Astrocyte (in vitro differentiated cells and primary cell): ENCODE data around the gene LSM4. TPM values are rescaled to one million over a fixed set of nuclear protein-coding genes. Genes with fewer than 3 reads are reported as not detected.

Experiments
- DNase-seq: peaks from one replicate; pipeline ENCODE4 v3.0.0-alpha.2; 2010; ENCODE audit warnings: low read depth
- FAIRE-seq: peaks from 2 replicates; lab custom pipeline; 2011; peaks lifted over from hg19 to GRCh38; lab: Jason Lieb, UNC
- H2AFZ ChIP-seq: 2 replicates; pipeline ENCODE4 v1.6.0; 2012; ENCODE audit warnings: low read depth, low read length, inconsistent platforms
- H3K27ac ChIP-seq: 2 replicates; pipeline ENCODE4 v1.5.1; 2011; ENCODE audit warnings: low read depth, low read length, inconsistent platforms
- H3K27me3 ChIP-seq: 2 replicates; pipeline ENCODE4 v1.6.0; 2011; ENCODE audit warnings: low read length, inconsistent platforms; ENCODE audit not compliant: insufficient read depth
- H3K36me3 ChIP-seq: 2 replicates; pipeline ENCODE4 v1.5.1; 2011; ENCODE audit warnings: low read length, inconsistent platforms; ENCODE audit not compliant: insufficient read depth
- H3K4me1 ChIP-seq: 2 replicates; pipeline ENCODE4 v1.5.1; 2011; ENCODE audit warnings: low read length, inconsistent platforms; ENCODE audit not compliant: insufficient read depth
- H3K4me2 ChIP-seq: 2 replicates; pipeline ENCODE4 v1.6.0; 2012; ENCODE audit warnings: low read length, inconsistent platforms
- H3K4me3 ChIP-seq: 2 replicates; pipeline ENCODE4 v1.5.1; 2011; ENCODE audit warnings: low read depth, mild to moderate bottlenecking, low read length, inconsistent platforms; ENCODE audit not compliant: insufficient read depth
- H3K79me2 ChIP-seq: 2 replicates; pipeline ENCODE4 v1.6.0; 2012; ENCODE audit warnings: mild to moderate bottlenecking, low read length, inconsistent platforms; ENCODE audit not compliant: insufficient read depth
- H3K9ac ChIP-seq: 2 replicates; pipeline ENCODE4 v1.6.0; 2012; ENCODE audit warnings: mild to moderate bottlenecking, low read length, inconsistent platforms
- H3K9me3 ChIP-seq: 2 replicates; pipeline ENCODE4 v1.5.1; 2012; ENCODE audit warnings: low read depth, mild to moderate bottlenecking, low read length, inconsistent platforms; ENCODE audit not compliant: insufficient read depth
- H4K20me1 ChIP-seq: 2 replicates; pipeline ENCODE4 v1.6.0; 2012; ENCODE audit warnings: low read length, inconsistent platforms; ENCODE audit not compliant: insufficient read depth
- H3K27ac Mint-ChIP-seq: one replicate; pipeline ENCODE4 v1.8.0; 2021; ENCODE audit warnings: mild to moderate bottlenecking, mixed read lengths; ENCODE audit not compliant: unreplicated experiment
- H3K27me3 Mint-ChIP-seq: one replicate; pipeline ENCODE4 v1.8.0; 2021; ENCODE audit warnings: low read depth, mixed read lengths; ENCODE audit not compliant: unreplicated experiment
- H3K36me3 Mint-ChIP-seq: one replicate; pipeline ENCODE4 v1.8.0; 2021; ENCODE audit warnings: low read depth, mixed read lengths; ENCODE audit not compliant: unreplicated experiment
- H3K4me1 Mint-ChIP-seq: one replicate; pipeline ENCODE4 v1.8.0; 2021; ENCODE audit warnings: low read depth, mixed read lengths; ENCODE audit not compliant: unreplicated experiment
- H3K4me3 Mint-ChIP-seq: one replicate; pipeline ENCODE4 v1.8.0; 2021; ENCODE audit warnings: mild to moderate bottlenecking, moderate library complexity, mixed read lengths; ENCODE audit not compliant: unreplicated experiment
- H3K9me3 Mint-ChIP-seq: one replicate; pipeline ENCODE4 v1.8.0; 2021; ENCODE audit warnings: mild to moderate bottlenecking, mixed read lengths; ENCODE audit not compliant: unreplicated experiment
- EZH2 ChIP-seq: IDR thresholded peaks from 2 replicates; pipeline ENCODE4 v1.6.1; 2012; ENCODE audit warnings: mild to moderate bottlenecking, low read length, inconsistent platforms; ENCODE audit not compliant: insufficient read depth
- total RNA-seq: library from RNA; stranded (reverse); gene quantifications from 2 replicates; pipeline ENCODE4 v1.2.1, GENCODE V29; 2021
- TF ChIP-seq, protein P1 (sequence below): IDR thresholded peaks from 2 replicates; pipeline ENCODE4 v1.5.1; 2011; ENCODE audit warnings: low read depth, mild to moderate bottlenecking, inconsistent platforms, low read length, moderate library complexity; ENCODE audit not compliant: insufficient read depth

LSM4 gene
- total RNA-seq, 1 donor from 2014 or later, result 127 TPM

DNA sequence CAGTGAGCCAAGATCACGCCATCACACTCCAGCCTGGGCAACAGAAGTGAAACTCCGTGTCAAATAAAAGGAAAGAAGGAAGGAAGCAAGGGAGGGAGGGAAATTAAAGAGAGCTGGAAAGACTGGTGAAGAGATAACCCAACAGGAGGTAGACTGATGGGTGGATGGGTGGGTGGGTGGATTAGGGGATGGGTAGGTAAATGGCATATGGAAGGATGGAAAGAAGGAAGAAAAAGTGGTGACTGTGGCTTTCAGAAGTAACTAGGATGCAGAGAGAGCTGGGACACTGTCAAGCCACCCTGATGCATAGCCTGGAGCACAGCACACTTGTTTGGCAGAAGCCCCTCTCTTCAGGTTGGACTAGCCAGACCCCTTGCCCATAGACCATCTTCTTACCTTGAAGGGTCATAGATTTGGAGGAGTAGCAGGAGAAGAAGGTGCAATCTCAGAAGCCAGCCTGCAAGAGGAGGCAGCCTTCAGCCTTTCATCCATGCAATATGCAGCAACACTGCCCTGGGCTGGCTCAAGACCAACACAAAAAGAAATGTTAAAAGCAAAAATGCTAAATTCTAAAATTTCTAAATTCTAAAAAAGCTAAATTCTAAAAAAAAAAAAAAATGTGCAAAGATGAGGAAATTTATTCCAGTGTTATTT lies 53.7 kb downstream of the LSM4 start:
- no peaks in the 10 kb centered on the region for H3K4me1 ChIP-seq
- peak overlapping the region; percentile 7 for H3K27ac Mint-ChIP-seq
- TF ChIP-seq, protein P1, sequence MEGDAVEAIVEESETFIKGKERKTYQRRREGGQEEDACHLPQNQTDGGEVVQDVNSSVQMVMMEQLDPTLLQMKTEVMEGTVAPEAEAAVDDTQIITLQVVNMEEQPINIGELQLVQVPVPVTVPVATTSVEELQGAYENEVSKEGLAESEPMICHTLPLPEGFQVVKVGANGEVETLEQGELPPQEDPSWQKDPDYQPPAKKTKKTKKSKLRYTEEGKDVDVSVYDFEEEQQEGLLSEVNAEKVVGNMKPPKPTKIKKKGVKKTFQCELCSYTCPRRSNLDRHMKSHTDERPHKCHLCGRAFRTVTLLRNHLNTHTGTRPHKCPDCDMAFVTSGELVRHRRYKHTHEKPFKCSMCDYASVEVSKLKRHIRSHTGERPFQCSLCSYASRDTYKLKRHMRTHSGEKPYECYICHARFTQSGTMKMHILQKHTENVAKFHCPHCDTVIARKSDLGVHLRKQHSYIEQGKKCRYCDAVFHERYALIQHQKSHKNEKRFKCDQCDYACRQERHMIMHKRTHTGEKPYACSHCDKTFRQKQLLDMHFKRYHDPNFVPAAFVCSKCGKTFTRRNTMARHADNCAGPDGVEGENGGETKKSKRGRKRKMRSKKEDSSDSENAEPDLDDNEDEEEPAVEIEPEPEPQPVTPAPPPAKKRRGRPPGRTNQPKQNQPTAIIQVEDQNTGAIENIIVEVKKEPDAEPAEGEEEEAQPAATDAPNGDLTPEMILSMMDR, result no peak
- no peak for TF ChIP-seq EZH2
- H3K9me3 Mint-ChIP-seq, result peaks cover 3% of the 10 kb centered on the region
- H3K4me3 Mint-ChIP-seq, result no peak overlapping the region
- H3K79me2 ChIP-seq, result peaks cover under 1% of the 10 kb centered on the region
- peaks cover 18% of the 10 kb centered on the region for H4K20me1 ChIP-seq
- H2AFZ ChIP-seq, result no peak overlapping the region
- no peaks in the 10 kb centered on the region for H3K4me1 Mint-ChIP-seq
- H3K27me3 Mint-ChIP-seq, result no peaks in the 10 kb centered on the region
- H3K9me3 ChIP-seq, result no peaks in the 10 kb centered on the region
- peaks cover 29% of the 10 kb centered on the region for H3K36me3 Mint-ChIP-seq
- no peak for DNase-seq
- no peak overlapping the region for H3K4me3 ChIP-seq
- no peak for FAIRE-seq
- no peak overlapping the region for H3K9ac ChIP-seq
- H3K36me3 ChIP-seq, result no peaks in the 10 kb centered on the region
- no peak overlapping the region for H3K4me2 ChIP-seq
- no peak overlapping the region for H3K27ac ChIP-seq
- H3K27me3 ChIP-seq, result no peaks in the 10 kb centered on the region

DNA sequence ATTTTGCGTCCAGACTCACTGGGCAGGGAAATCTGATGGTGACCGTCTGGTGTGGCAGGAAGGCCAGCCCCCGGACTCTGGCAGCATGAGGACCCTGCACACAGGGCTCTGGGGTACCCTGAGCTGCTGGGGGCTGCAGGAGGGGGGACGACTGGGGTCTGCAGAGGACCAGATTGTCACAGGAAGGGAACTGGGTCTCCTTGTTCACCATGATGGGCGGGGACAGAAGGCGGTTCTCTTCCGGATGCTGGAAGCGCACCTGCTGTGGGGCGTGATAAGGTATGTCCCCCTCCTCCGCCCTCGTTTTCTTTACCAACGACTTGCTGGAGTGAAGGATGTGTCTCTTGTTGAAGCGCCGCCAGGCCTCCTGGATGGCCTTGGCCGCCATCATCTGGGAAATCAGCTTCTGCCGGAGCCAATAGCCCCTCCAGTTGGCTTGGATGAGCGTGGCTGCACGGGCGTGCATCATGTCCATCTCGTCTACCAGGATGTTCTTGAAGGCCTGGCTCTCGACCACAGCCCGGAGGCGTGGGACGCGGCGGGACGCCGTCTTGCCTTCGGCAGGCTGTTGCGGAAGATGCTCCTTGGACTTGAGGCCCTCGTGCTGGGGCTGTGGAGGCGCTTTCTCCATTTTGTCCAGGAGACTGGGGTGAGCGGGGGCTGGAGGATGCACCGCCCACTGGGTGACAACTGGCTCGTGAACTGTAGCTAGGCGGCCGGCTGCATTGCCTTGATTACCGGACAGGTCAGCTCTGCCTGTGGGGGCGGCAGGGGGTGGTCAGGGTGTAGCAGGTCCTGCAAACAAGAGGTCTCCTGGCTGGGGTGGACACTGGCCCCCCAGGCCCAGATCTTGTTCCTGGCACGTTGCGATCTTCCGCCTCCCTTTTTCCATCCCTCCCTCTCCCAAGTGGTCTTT lies 55.8 kb downstream of the LSM4 start:
- Histone ChIP-seq H3K27me3 (no peaks in the 10 kb centered on the region), H3K9me3 (no peaks in the 10 kb centered on the region), H3K36me3 (no peaks in the 10 kb centered on the region), H4K20me1 (peaks cover 15% of the 10 kb centered on the region), H3K4me2 (no peak overlapping the region), H3K4me1 (peaks cover 4% of the 10 kb centered on the region), H3K9ac (no peak overlapping the region), H3K27ac (no peak overlapping the region), H2AFZ (no peak overlapping the region), H3K4me3 (no peak overlapping the region), H3K79me2 (no peaks in the 10 kb centered on the region)
- Mint-ChIP-seq H3K27ac (no peak overlapping the region), H3K27me3 (no peaks in the 10 kb centered on the region), H3K4me1 (no peaks in the 10 kb centered on the region), H3K9me3 (peaks cover 3% of the 10 kb centered on the region), H3K4me3 (no peak overlapping the region), H3K36me3 (peaks cover 26% of the 10 kb centered on the region)
- FAIRE-seq (no peak), DNase-seq (no peak)
- TF ChIP-seq EZH2, result no peak
- TF ChIP-seq, protein P1, result no peak
